AG04449 (cell line): ENCODE results near the gene SERP2.
"Not testable (repeated sequence)": the region's sequence is repeated elsewhere in the genome, so short reads cannot be mapped to it uniquely, and the experiment has no call there.

Source experiments
- CTCF ChIA-PET: fragments of 350-600 bp; formaldehyde crosslinking; extraction: SDS; loops from one replicate; lab custom pipeline; 2021; ENCODE audit warnings: antibody characterized with exemption; lab: Yijun Ruan, JAX
- POLR2A ChIA-PET: fragments of 400-600, 350-600 bp; formaldehyde crosslinking; extraction: SDS; loops from one replicate; lab custom pipeline; 2020; ENCODE audit warnings: antibody characterized with exemption, inconsistent platforms; lab: Yijun Ruan, JAX
- DNase-seq: peaks from one replicate; pipeline ENCODE4 v3.0.0-alpha.2; 2010; ENCODE audit warnings: low read depth, low spot score
- H3K4me3 ChIP-seq: 2 replicates; pipeline ENCODE4 v1.5.1; 2011; ENCODE audit warnings: low read depth, mild to moderate bottlenecking, control low read depth, low read length
- CTCF ChIP-seq: IDR thresholded peaks from one replicate; pipeline ENCODE4 v1.5.1; 2011; ENCODE audit warnings: mild to moderate bottlenecking, moderate library complexity, low read length, control low read depth, inconsistent platforms; ENCODE audit not compliant: insufficient read depth; ENCODE audit errors: missing control alignments

Gene SERP2

GRCh38 chr13:44373601-44374347 is at the start of gene SERP2:
SERP2 (plus strand) TSS chr13:44373824; CDS start chr13:44374026, 202 bp downstream.
- DNase-seq: no peak
- no peak for TF ChIP-seq CTCF
- ChIA-PET POLR2A (no interaction called here), CTCF (no interaction called here)
- peak within 1 kb of the TSS; percentile 53 for H3K4me3 ChIP-seq

- DNase-seq: no peak
- ChIA-PET CTCF (no interaction called here), POLR2A (no interaction called here)
- TF ChIP-seq CTCF: no peak
- no peak overlapping the region for H3K4me3 ChIP-seq
Measured at GRCh38 chr13:44326961-44327360, 46.7 kb upstream of the SERP2 start.

- CTCF ChIA-PET, DNase-seq, POLR2A ChIA-PET: not testable (repeated sequence)
Measured at GRCh38 chr13:44329041-44329440, 44.6 kb upstream of the SERP2 start.

GRCh38 chr13:44329909-44330545 is 43.6 kb upstream of the SERP2 start:
- ChIA-PET POLR2A (no interaction called here), CTCF (interaction anchor here (1.0 kb wide), 1 partner anchor 10 kb away, joined by 3 read pairs; no protein-coding TSS in a partner anchor)
- no peak for DNase-seq
- no peak for TF ChIP-seq CTCF
- no peak overlapping the region for H3K4me3 ChIP-seq

More at GRCh38 chr13:44329041-44329440, 44.6 kb upstream of the SERP2 start:
- H3K4me3 ChIP-seq: not testable (repeated sequence)

- ChIA-PET POLR2A (interaction anchor here (0.7 to 1.3 kb wide), 2 partner anchors 85 to 104 kb away, joined by 3 read pairs; no protein-coding TSS in a partner anchor), CTCF (no interaction called here)
- DNase-seq: no peak
- H3K4me3 ChIP-seq: no peak overlapping the region
- TF ChIP-seq CTCF: no peak
Measured at GRCh38 chr13:44331446-44331845, 42.2 kb upstream of the SERP2 start.

- CTCF ChIA-PET: interaction anchor here (1.1 to 1.4 kb wide), 3 partner anchors 9 to 331 kb away, joined by 3 read pairs; no protein-coding TSS in a partner anchor
- no peak overlapping the region for H3K4me3 ChIP-seq
- POLR2A ChIA-PET: interaction anchor here (0.7 to 1.3 kb wide), 2 partner anchors 86 to 103 kb away, joined by 3 read pairs; no protein-coding TSS in a partner anchor
- DNase-seq: peak; percentile 23
- no peak for TF ChIP-seq CTCF
Measured at GRCh38 chr13:44331912-44332851, 41.4 kb upstream of the SERP2 start.
